ENCODE results near the gene IPO8. TPM values are rescaled to one million over a fixed set of nuclear protein-coding genes. Genes with fewer than 3 reads are reported as not detected.

IPO8 gene
- total RNA-seq, 1 donor from 2014 or later, result 79.7 TPM

DNA sequence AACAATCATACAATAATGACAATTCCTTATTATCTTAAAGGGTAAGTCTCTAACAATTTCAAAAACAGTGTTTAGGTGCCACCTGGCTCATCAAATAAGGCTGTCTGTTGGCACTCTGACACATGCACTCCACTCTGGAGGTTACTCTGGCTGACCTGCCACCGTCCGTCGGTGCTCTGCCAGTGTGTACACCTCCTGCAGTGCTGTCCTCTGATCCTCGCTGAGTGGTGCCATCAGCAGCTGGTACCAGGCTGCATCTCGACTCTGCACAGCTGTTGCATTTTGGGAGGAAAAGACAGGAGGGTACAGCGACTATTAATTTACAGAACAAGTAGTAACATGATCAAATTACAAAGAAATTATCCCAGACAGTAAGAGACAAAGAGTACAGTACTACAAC lies 63.9 kb downstream of the IPO8 start:
- intact Hi-C loops (cut with DNase I), result no loop called here
- no peaks in the 10 kb centered on the region for H3K27me3 ChIP-seq
- peaks cover 18 to 58% of the 10 kb centered on the region in 2 donors for H3K36me3 ChIP-seq
- DNase-seq (ENCODE audit: low spot score in 2 of 2), result no peak
- H3K4me1 ChIP-seq, result no peaks in the 10 kb centered on the region
- no peaks in the 10 kb centered on the region for H3K9me3 ChIP-seq
- H3K4me3 ChIP-seq, result no peak overlapping the region
- TF ChIP-seq, protein P1, sequence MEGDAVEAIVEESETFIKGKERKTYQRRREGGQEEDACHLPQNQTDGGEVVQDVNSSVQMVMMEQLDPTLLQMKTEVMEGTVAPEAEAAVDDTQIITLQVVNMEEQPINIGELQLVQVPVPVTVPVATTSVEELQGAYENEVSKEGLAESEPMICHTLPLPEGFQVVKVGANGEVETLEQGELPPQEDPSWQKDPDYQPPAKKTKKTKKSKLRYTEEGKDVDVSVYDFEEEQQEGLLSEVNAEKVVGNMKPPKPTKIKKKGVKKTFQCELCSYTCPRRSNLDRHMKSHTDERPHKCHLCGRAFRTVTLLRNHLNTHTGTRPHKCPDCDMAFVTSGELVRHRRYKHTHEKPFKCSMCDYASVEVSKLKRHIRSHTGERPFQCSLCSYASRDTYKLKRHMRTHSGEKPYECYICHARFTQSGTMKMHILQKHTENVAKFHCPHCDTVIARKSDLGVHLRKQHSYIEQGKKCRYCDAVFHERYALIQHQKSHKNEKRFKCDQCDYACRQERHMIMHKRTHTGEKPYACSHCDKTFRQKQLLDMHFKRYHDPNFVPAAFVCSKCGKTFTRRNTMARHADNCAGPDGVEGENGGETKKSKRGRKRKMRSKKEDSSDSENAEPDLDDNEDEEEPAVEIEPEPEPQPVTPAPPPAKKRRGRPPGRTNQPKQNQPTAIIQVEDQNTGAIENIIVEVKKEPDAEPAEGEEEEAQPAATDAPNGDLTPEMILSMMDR (IDR thresholded peaks at IDR 0.05), result no peak
- H3K27ac ChIP-seq, result no peak overlapping the region

DNA sequence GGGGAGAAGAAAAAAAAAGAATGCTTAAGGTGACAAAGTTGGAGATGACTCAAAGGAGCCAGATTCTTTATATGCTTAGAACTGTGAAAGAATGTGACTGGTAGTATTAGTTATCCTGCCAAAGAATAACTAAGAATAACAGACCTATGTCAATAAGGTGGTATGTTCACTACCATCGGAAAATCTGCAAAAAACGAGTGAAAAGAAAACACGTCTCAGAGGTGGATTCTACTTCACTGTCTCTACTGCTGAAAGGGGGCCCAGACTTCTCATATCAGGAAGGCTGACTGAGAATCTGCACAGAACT lies 64.7 kb downstream of the IPO8 start:
- Histone ChIP-seq H3K4me3 (no peak overlapping the region), H3K27me3 (no peaks in the 10 kb centered on the region), H3K36me3 (peaks cover 18 to 52% of the 10 kb centered on the region in 2 donors), H3K9me3 (no peaks in the 10 kb centered on the region), H3K4me1 (no peaks in the 10 kb centered on the region), H3K27ac (no peak overlapping the region)
- no peak for DNase-seq (ENCODE audit: low spot score in 2 of 2)
- TF ChIP-seq, protein P1 (IDR thresholded peaks at IDR 0.05), result no peak
- intact Hi-C loops (cut with DNase I), result no loop called here

DNA sequence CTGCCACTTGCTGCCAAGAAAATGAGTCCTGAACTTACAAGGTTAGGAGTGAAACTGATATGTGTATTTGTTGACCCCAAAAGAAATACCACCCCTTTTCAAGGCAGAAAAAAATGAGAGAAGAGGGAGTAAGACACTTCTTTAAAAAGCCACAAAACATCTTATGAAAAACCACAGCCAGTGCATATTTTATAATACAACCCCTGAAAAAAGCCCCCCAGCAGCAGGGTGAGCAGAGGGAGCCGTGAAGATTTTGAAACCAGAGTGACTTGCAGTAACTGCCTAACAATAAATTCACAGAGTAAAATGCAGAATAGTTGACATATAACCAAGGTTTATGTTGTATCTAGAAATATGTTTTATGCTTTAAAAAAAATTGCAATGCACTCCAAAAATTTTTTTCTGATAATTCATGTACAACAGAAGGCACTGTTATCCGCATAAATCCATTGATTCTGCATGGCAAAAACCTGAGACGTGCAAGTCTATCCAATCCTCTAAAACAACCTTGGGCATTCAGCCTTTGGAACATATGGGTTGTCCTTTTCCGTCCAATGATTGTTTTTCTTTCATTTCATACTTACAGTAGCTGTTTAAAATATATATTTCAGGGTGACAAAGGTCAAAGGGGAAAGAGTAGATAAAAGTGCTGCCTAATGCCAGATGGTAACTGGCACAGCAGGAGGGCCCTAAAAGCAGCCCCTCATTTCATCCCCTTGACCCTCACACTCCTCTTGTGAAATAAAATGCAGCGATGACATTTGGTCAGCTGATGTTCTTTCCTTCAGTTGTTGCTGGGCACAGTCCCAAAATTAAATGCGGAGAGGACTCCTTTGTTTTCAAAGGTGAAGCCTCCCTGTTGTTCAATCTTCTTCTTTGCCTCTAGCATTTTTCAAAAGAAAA lies 65.3 kb downstream of the IPO8 start:
- Histone ChIP-seq H3K4me1 (no peaks in the 10 kb centered on the region), H3K27me3 (no peaks in the 10 kb centered on the region), H3K27ac (no peak overlapping the region), H3K36me3 (peaks cover 18 to 52% of the 10 kb centered on the region in 2 donors), H3K9me3 (no peaks in the 10 kb centered on the region), H3K4me3 (no peak overlapping the region)
- intact Hi-C loops (cut with DNase I), result no loop called here
- no peak for DNase-seq (ENCODE audit: low spot score in 2 of 2)
- TF ChIP-seq, protein P1 (IDR thresholded peaks at IDR 0.05), result no peak

DNA sequence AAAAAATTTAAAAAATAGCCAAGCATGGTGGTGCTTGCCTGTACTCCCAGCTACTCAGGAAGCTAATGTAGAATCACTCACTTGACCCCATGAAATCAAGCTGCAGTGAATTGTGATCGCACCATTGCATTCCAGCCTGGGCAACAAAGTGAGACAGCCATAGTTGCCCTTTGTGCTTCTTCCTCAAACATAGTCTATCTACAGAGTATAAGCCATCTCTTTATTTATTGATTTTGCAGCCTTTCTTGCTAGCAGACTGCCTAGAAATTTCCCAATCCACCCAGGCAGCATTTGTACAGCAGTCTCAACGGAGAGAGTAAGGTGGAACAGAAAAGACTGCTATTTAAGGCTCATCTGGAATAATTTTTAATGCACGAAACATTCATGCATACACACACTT lies 68.8 kb downstream of the IPO8 start:
- TF ChIP-seq, protein P1 (IDR thresholded peaks at IDR 0.05), result no peak
- intact Hi-C loops (cut with DNase I), result no loop called here

DNA sequence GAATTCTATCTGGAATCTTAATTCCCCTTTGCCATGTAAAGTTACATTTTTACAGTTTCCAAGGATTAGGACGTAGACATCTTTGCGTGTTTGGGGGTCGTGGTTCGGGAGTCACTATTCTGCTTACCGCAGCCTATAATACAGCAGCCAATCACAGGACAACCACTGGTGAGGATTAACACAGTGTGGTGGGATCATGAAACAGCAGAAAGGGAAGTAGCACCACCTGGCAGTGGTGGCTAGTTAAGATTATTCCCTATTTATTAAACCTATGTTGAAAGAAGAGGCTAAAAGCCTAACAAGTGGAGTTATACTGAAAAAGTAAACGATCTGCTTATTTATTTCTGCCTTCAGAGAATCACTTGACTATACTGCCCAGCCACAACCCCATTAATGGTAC lies 71.7 kb downstream of the IPO8 start:
- Histone ChIP-seq H3K27me3 (no peaks in the 10 kb centered on the region), H3K4me3 (no peak overlapping the region), H3K9me3 (no peaks in the 10 kb centered on the region), H3K27ac (no peak overlapping the region), H3K4me1 (no peaks in the 10 kb centered on the region), H3K36me3 (peaks cover 0 to 2% of the 10 kb centered on the region in 2 donors)
- TF ChIP-seq, protein P1 (IDR thresholded peaks at IDR 0.05), result no peak
- DNase-seq (ENCODE audit: low spot score in 2 of 2), result no peak
- intact Hi-C loops (cut with DNase I), result no loop called here

More for the DNA sequence above, 68.8 kb downstream of the IPO8 start:
- Histone ChIP-seq H3K9me3 (no peaks in the 10 kb centered on the region), H3K27me3 (no peaks in the 10 kb centered on the region), H3K4me3 (no peak overlapping the region), H3K4me1 (no peaks in the 10 kb centered on the region), H3K27ac (no peak overlapping the region), H3K36me3 (peaks cover 11 to 30% of the 10 kb centered on the region in 2 donors)
- DNase-seq (ENCODE audit: low spot score in 2 of 2), result no peak

Data from ascending aorta (tissue), 2 donors.